ENCODE data around the gene VAMP2. TPM values are rescaled to one million over a fixed set of nuclear protein-coding genes. Genes with fewer than 3 reads are reported as not detected.

VAMP2 gene
- total RNA-seq = 5.6 and 6.1 TPM in 2 replicates

- H3K4me3 ChIP-seq (ENCODE audit: low read depth, low read length) = peak within 1 kb of the TSS; percentile 91
- DNase-seq (ENCODE audit: low read depth) = peak; percentile 64
- TF ChIP-seq, protein P1, sequence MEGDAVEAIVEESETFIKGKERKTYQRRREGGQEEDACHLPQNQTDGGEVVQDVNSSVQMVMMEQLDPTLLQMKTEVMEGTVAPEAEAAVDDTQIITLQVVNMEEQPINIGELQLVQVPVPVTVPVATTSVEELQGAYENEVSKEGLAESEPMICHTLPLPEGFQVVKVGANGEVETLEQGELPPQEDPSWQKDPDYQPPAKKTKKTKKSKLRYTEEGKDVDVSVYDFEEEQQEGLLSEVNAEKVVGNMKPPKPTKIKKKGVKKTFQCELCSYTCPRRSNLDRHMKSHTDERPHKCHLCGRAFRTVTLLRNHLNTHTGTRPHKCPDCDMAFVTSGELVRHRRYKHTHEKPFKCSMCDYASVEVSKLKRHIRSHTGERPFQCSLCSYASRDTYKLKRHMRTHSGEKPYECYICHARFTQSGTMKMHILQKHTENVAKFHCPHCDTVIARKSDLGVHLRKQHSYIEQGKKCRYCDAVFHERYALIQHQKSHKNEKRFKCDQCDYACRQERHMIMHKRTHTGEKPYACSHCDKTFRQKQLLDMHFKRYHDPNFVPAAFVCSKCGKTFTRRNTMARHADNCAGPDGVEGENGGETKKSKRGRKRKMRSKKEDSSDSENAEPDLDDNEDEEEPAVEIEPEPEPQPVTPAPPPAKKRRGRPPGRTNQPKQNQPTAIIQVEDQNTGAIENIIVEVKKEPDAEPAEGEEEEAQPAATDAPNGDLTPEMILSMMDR (IDR thresholded peaks at IDR 0.05; ENCODE audit: insufficient read depth, low read depth, low read length) = no peak
Measured at GRCh38 chr17:8162233-8162996, at the start of gene VAMP2. Gene VAMP2 (minus strand): TSS chr17:8162948. CDS start chr17:8162879, 69 bp downstream.

- TF ChIP-seq, protein P1 (IDR thresholded peaks at IDR 0.05; ENCODE audit: insufficient read depth, low read depth, low read length) = no peak
- DNase-seq (ENCODE audit: low read depth) = no peak
- H3K4me3 ChIP-seq (ENCODE audit: low read depth, low read length) = peak overlapping the region; percentile 83
Measured at GRCh38 chr17:8210761-8211458, 48.2 kb upstream of the VAMP2 start.

- peak within 1 kb of the TSS; percentile 83 for H3K4me3 ChIP-seq (ENCODE audit: low read depth, low read length)
- DNase-seq (ENCODE audit: low read depth) = peak; percentile 97
- TF ChIP-seq, protein P1 (IDR thresholded peaks at IDR 0.05; ENCODE audit: insufficient read depth, low read depth, low read length) = no peak
Measured at GRCh38 chr17:8209907-8210760, 47.4 kb upstream of the VAMP2 start, which contains the start of gene AURKB. Gene AURKB (minus strand): TSS chr17:8210575. CDS start chr17:8210224, 351 bp downstream.

DNA sequence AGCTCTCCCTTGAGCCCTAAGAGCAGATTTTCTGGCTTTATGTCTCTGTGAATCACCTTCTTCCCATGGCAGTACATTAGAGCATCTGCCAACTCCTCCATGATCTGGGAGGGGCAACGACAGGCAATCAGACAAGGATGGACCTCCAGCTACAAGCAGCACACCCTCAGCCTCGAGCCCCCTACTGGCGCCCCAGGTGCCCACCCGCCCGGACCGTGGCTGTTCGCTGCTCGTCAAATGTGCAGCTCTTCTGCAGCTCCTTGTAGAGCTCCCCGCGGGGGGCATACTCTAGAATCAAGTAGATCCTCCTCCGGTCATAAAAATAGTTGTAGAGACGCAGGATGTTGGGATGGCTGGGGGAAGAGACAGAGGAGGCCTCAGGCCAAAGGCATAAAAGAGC is 43.8 kb upstream of the VAMP2 start:
- TF ChIP-seq, protein P1 (IDR thresholded peaks at IDR 0.05; ENCODE audit: insufficient read depth, low read depth, low read length) = no peak
- no peak for DNase-seq (ENCODE audit: low read depth)
- no peak overlapping the region for H3K4me3 ChIP-seq (ENCODE audit: low read depth, low read length)

- TF ChIP-seq, protein P1 (IDR thresholded peaks at IDR 0.05; ENCODE audit: insufficient read depth, low read depth, low read length) = no peak
- DNase-seq (ENCODE audit: low read depth) = no peak
- no peak overlapping the region for H3K4me3 ChIP-seq (ENCODE audit: low read depth, low read length)
Measured at GRCh38 chr17:8204761-8205555, 42.2 kb upstream of the VAMP2 start.
